HG03045 (cell line): ENCODE measurements around the gene TSPAN31.
"Not testable (repeated sequence)": the region's sequence is repeated elsewhere in the genome, so short reads cannot be mapped to it uniquely, and the experiment has no call there.

Source experiments
- ATAC-seq: cut with Tn5 transposase; IDR thresholded peaks from one replicate; pipeline ENCODE4 v1.9.1; 2021; ENCODE audit warnings: mild to moderate bottlenecking, moderate library complexity; ENCODE audit not compliant: unreplicated experiment

TSPAN31 gene

DNA sequence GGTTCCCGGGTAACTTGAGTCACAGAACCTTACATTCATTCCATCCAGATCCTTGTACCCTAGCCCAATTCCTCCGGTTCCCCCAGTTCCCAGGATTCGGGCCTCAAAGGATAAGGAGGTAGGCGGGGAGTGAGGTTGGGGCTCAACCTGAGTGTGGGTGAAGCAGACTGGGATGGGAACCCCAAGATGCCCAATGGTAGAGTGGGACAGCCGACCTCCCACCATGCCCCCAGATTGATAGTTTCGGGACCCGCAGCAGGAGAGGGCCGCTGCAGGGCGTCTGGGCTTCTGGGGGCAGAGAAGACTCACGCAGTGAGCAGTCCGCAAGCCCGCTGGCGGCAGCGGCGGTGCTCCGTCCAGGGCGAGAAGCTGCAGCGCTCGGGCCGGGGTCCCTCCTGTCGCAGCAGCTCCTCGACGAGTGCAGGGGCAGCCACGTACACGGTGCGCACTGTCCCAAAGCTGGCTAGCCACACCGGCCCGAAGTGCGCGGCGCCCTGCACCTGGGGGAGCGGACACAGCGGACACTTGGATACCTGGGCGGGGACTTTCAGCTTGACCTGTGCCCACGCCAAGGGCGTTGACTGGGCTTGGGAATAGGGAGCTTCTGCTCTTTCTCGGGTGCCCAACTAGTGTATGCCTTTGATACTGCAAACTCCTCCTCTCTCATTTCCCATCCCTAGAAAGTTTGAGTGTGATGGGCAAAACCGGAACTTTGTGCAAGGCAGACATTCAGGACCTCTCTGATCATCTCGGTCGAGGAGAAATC, 21.0 kb downstream of the TSPAN31 start:
- no peak for ATAC-seq

DNA sequence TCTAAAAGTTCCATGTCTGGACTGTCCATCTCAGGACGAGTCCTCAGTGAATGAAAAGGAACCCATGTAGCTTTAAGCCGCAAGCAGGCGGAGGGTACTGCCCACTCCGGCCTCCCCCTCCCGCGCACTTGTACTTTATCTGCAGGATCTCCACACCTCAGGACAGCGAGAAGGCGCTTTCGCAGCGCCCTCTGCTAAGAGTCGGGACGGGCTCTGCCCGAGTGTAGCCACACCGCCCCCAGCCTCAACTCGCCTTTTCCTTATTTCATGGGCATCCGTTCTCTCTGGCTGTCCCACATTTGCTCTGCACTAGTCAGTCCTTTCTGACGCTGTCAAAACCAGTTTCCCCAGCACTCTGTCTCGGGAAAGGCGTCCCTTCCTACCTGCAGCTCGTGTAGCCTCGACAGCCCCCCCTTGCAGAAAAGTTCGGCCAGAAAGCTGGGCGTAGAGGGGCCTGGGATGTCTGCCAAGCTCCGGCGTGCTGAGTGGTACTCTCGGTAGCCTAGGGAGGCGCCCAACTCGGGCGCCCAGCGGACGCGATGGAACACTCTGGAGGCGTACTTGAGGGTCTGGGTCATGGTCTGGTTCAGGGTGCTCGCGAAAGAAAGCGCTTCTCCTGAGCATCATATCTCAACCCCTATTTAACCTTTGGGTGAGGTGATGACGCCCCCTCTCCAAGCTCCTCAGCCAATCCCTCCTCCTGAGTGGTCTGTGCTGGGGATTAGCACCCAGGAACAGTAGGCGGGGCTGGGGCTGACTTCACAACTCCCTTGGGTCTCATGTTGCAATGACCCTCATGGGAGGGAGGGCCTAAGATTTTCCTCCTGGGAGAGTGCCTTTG, 21.8 kb downstream of the TSPAN31 start, which contains the start of gene CYP27B1:
TSS of gene CYP27B1 (minus strand) at position 615 of the 841 bp plus-strand sequence. CDS start at position 578, 37 bp downstream.
- ATAC-seq, result no peak

DNA sequence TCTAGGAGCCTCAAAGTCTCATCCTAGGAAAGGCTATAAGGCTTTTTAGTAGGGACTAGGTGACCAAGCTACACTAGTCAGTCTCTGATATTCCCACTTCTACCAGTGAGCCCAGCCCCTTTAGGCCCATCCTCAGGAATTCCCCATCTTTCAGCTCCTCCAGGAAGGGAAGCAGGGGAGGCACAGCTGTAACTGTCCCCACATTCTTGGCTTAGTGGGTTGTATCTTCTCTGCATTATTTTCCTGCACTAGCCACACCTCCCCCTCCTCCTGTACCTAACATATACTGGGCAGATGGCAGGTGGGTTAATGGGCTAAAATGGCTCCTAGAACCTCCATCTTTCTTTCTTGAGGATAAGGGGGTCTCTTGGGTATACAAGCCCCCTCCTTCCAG, 22.5 kb downstream of the TSPAN31 start:
- ATAC-seq, result no peak

DNA sequence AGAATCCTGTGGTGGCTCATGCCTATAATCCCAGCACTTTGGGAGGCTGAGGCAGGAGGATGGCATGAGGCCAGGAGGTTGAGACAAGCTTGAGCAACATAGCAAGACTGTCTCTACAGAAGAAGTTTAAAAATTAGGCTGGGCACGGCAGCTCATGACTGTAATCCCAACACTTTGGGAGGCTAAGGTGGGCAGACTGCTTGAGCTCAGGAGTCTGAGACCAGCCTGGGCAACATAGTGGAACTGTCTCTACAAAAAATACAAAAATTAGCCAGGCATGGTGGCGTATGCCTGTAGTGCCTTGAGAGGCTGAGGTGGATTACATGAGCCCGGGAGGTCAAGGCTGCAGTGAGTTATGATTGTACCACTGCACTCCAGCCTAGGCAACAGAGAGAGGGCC, 23.0 kb downstream of the TSPAN31 start:
- no peak for ATAC-seq

DNA sequence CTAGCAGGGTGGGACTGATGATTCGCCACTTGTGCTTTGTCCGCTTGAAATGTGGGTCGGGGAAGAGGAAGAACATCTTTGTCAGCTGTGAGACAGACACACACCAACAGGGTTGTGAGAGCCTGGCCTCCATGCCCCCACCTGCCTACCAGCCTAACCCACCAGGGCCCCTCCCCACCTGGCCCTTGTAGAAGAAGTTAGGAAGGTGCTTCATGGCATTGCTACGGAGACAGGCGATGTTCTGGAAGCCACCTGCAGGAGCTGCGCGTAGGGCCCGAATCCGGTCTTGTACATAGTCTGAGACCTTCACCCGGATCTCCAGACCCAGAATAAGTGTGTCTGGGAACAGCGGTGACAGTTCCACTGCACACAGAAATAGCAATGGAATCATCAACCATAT, 24.8 kb downstream of the TSPAN31 start:
- no peak for ATAC-seq

- no peak for ATAC-seq
These were observed 25.9 kb downstream of the TSPAN31 start for GRCh38 chr12:57770734-57771133.

DNA sequence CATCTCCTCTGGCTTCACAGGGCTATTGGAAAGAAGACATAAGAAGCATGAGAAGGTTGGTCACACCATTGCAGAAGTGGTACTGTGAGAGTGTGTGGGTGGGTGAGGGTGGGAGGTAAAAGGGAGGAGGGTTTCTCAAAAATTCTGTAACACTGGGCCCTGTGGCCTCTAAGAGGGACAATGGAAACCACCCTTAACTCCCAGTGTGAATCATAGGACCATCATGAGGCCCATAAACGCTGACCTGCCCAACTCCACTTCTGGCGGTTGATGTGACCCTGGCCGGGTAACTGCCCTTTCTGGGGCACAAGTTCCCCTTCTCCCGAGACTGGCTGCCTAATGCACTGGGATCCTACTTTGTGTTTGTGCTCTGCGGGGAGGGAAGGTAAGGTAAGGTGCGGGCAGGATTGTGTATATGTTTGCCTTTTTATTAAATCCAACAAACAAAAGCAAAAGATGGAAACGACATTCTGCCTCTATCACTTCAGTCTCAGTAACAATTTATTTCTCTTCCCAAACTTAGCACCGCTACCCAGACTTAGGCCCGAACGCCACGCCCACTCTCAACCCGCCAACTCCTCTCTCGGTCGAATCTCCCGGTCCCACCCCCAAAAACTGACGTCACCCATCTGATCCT, 26.5 kb downstream of the TSPAN31 start:
- ATAC-seq, result peak; percentile 71

DNA sequence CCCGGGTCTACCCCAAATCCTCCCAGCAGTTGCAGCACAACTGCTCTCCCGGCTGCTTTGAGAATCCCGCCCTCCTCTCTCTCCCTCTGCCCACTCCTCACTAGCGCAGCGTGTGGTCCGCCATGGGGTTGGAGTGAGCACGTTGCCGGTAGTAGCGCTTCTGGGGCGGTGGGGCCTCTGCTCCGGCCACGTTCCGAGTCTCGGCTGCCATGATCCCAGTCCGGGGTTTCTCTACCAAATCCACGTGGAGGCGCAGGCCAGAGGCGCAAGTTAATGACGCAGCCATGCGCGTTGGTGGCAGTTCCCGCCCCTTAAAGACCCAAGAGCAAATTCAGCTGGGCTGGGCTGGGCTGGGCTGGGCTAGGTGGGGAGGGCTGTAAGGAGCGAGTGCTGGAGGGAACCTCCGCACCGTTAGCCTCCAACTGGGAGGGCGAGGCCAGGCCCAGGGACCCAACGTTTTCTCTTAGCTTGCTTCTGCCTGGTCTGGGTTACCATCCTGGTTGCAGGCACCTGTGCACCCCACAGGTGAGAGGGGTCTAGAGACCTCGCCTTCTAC, 27.1 kb downstream of the TSPAN31 start, which contains the start of gene METTL1:
TSS of gene METTL1 (minus strand) at position 233 of the 556 bp plus-strand sequence. CDS start at position 211, 22 bp downstream.
- ATAC-seq, result peak; percentile 74

DNA sequence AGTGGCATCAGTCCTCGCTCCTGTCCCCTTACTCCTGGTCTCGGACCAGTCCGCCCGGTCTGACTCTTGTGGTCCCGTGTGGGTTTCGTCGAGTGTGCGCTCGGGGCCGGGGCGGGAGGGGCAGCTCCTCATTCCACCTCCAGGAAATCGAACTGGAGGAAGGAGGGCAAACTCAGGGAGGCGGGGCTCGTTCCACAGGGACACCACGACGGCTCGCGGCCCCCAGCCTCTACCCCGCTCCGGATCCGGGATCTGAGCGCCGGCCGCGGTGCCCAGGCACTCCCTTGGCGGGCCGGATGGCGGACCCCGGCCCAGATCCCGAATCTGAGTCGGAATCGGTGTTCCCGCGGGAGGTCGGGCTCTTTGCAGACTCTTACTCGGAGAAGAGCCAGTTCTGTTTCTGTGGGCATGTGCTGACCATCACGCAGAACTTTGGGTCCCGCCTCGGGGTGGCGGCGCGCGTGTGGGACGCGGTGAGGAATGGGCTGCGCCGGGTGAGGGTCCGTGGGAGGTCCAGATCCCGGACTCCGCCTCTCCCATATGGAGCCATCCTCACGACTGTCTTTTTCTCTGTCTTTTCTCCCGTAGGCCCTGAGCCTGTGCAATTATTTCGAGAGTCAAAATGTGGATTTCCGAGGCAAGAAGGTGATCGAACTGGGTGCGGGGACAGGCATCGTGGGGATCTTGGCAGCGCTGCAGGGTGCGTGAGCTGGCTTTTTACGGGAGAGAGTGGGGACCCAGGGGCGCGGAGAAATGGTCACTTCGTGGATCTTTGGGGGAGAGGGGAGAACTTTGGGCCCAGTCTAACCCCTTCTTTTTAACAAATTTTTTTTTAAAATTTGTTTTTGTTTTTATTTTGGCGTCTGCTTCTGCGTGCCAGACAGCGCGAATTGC, 27.8 kb downstream of the TSPAN31 start, which contains the start of gene EEF1AKMT3:
TSS of gene EEF1AKMT3 (plus strand) at position 186 of the 894 bp plus-strand sequence. CDS start at position 297, 111 bp downstream.
- peak; percentile 29 for ATAC-seq

DNA sequence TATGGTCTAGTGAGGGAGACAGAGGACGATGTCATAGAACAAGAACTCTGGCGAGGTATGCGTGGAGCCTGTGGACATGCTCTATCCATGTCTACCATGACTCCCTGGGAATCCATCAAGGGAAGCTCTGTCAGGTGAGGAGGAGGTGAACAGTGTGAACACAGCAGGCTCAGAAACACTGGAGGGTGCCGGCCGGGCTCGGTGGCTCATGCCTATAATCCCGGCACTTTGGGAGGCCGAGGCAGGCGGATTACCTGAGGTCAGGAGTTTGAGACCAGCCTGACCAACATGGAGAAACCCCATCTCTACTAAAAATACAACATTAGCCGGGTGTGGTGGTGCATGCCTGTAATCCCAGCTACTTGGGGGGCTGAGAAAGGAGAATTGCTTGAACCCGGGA, 29.8 kb downstream of the TSPAN31 start:
- ATAC-seq, result not testable (repeated sequence)

- no peak for ATAC-seq
These were observed 30.2 kb downstream of the TSPAN31 start for GRCh38 chr12:57775044-57775443.

DNA sequence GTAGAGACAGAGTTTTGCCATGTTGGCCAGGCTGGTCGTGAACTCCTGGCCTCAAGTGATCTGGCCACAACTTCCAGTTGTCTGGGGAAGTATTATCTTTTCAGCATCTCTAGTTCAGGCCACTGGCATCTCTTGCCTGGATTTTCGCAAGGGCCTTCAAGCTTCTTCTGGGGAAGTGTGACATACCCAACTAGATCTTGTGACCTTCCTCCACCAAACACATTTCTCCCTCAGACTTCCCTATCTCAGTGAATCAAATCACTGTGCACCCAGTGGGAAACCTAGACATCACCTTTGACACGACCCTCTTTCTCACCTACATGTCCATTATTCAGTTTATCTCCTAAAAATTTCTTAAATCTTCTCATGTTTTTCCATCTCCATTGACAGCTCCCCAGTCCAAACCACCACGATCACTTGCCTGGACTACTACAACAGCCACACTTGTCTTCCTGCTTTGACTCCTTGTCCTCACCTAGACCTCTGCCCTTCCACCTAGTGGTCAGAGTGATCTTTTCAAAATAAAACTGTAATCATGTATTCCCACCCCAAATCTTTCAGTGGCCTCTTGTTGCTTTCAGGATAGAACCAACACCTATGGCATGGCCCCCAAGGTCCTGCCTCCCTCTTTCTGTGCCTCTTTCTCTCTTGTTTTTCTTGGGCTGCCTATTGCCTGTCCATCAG, 30.9 kb downstream of the TSPAN31 start:
- no peak for ATAC-seq

GRCh38 chr12:57776247-57776587, 31.4 kb downstream of the TSPAN31 start:
- ATAC-seq, result no peak

DNA sequence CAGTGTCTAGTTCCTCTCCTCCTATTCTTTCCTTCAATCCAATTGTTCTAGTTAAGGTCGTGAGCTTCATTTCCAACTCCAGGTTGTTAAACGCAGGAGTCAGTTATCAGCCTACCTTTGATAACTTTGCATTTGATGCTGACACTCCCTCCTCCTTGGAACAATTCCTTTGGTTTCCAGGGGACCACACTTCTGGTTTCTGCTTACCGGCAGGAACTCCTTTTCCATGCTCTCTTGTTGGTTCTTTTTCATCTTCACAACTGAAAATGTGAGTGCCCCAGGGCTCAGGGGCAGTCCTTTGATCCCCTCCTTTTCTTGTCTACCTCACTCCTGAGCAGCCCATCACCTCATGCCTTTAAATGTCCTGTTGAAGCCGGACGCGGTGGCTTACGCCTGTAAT, 32.5 kb downstream of the TSPAN31 start:
- no peak for ATAC-seq

DNA sequence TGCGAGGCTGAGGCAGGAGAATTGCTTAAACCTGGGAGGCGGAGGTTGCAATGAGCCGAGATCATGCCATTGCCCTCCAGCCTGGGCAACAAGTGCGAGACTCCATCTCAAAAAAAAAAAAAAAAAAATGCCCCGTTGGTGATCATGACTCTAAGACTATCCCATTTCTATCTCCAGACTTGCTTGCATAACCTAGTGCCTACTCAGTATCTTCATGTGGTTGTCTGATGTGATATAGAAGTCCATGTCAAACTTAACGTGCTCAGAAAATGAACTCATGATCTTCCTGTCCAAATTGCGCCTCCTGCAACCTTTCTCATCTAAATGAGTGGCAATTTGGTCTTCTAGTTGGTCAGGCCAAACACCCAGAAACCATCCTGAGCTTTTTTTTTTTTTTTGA, 33.1 kb downstream of the TSPAN31 start:
- no peak for ATAC-seq

DNA sequence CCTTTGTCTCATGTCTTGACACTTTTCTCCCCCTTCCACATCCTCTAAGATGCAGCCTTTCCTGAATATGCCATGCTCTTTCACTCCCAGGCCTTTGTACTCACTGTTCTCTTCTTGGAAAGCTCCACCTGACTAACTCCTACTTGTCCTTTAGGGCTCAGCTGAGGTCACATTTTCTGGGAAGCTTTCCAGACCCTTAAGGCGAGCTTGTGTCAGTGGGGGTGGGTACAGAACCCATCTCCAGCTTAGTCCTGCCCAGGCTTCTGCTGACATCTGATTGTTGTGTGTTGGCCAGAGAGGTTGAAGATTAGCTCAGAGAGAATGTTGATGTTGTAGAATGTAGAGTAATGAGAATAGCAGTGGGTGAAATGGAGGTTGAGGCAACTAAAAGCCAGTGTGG, 34.9 kb downstream of the TSPAN31 start:
- no peak for ATAC-seq

GRCh38 chr12:57780284-57780897, 35.6 kb downstream of the TSPAN31 start:
- ATAC-seq, result no peak

DNA sequence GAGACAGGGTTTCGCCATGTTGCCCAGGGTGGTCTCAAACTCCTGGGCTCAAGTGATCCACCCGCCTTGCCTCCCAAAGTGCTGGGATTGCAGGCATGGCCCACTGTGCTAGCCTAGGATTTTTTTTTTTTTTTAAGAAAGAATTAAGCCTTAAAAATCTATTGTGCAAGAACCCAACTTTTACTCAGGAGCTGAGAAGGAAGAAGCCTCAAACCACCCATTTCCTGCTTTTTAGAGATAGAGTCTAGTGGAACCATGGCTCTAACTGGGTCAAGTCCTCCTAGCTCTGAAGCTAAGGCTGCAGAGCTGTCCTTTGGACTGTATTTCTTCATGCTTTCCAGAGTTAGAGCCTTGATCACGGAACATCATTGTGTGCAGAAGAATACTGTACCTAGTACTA, 36.4 kb downstream of the TSPAN31 start:
- no peak for ATAC-seq

- no peak for ATAC-seq
These were observed 37.0 kb downstream of the TSPAN31 start for GRCh38 chr12:57781801-57782200.
